ENCODE measurements around the gene STK39.

- TF ChIP-seq, protein P1, sequence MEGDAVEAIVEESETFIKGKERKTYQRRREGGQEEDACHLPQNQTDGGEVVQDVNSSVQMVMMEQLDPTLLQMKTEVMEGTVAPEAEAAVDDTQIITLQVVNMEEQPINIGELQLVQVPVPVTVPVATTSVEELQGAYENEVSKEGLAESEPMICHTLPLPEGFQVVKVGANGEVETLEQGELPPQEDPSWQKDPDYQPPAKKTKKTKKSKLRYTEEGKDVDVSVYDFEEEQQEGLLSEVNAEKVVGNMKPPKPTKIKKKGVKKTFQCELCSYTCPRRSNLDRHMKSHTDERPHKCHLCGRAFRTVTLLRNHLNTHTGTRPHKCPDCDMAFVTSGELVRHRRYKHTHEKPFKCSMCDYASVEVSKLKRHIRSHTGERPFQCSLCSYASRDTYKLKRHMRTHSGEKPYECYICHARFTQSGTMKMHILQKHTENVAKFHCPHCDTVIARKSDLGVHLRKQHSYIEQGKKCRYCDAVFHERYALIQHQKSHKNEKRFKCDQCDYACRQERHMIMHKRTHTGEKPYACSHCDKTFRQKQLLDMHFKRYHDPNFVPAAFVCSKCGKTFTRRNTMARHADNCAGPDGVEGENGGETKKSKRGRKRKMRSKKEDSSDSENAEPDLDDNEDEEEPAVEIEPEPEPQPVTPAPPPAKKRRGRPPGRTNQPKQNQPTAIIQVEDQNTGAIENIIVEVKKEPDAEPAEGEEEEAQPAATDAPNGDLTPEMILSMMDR (IDR thresholded peaks at IDR 0.05): no peak
- TF ChIP-seq POLR2AphosphoS5 (IDR thresholded peaks at IDR 0.05) (no peak), POLR2A (IDR thresholded peaks at IDR 0.05) (no peak), EP300 (IDR thresholded peaks at IDR 0.05) (no peak)
Measured at GRCh38 chr2:168194784-168195522, 52.4 kb downstream of the STK39 start.
